Natural killer cell (primary cell): ENCODE data around the gene THSD4. TPM values are rescaled to one million over a fixed set of nuclear protein-coding genes. Genes with fewer than 3 reads are reported as not detected.

Source experiments
- ATAC-seq, 3 donors: fragments of 150-1000 bp in 2 of 3; fragments of 200-7000 bp in 1 of 3; cut with Tn5 transposase; 1 replicate in 1 of 3; 2 replicates in 2 of 3; pipeline ENCODE4 v1.10.0; 2021; ENCODE audit warnings: mild to moderate bottlenecking in 2 of 3, moderate library complexity in 2 of 3
- DNase-seq, 2 donors: peaks; one replicate each; pipeline versions ENCODE4 v3.0.0 to v3.0.0-alpha.2; 2013 to 2021; ENCODE audit warnings: mixed read lengths in 1 of 2
- H3K27ac ChIP-seq: one replicate; pipeline ENCODE4 v1.5.1; 2013; ENCODE audit warnings: mild to moderate bottlenecking, low read length
- H3K27me3 ChIP-seq: one replicate; pipeline ENCODE4 v1.6.1; 2013; ENCODE audit warnings: low read length; ENCODE audit not compliant: control insufficient read depth, insufficient read depth
- H3K36me3 ChIP-seq: one replicate; pipeline ENCODE4 v1.6.1; 2013; ENCODE audit warnings: low read length; ENCODE audit not compliant: control insufficient read depth, insufficient read depth
- H3K4me1 ChIP-seq: one replicate; pipeline ENCODE4 v1.6.1; 2013; ENCODE audit warnings: low read length; ENCODE audit not compliant: control insufficient read depth, insufficient read depth
- H3K4me3 ChIP-seq: one replicate; pipeline ENCODE4 v1.5.1; 2013; ENCODE audit warnings: low read length
- H3K9me3 ChIP-seq: one replicate; pipeline ENCODE4 v1.6.1; 2013; ENCODE audit warnings: low read length; ENCODE audit not compliant: control insufficient read depth, insufficient read depth
- H3K27ac Mint-ChIP-seq, 2 donors: one replicate each; pipeline ENCODE4 v1.8.0; 2022; ENCODE audit warnings: mild to moderate bottlenecking in 2 of 2, mixed read lengths in 2 of 2, moderate library complexity in 1 of 2
- H3K27me3 Mint-ChIP-seq, 2 donors: one replicate each; pipeline ENCODE4 v1.8.0; 2022; ENCODE audit warnings: low read depth in 2 of 2, mixed read lengths in 2 of 2
- H3K36me3 Mint-ChIP-seq: one replicate; pipeline ENCODE4 v1.8.0; 2022; ENCODE audit warnings: mixed read lengths
- H3K4me1 Mint-ChIP-seq, 2 donors: one replicate each; pipeline ENCODE4 v1.8.0; 2022; ENCODE audit warnings: mixed read lengths in 2 of 2
- H3K4me3 Mint-ChIP-seq: one replicate; pipeline ENCODE4 v1.8.0; 2022; ENCODE audit warnings: mild to moderate bottlenecking, moderate library complexity, mixed read lengths
- H3K9me3 Mint-ChIP-seq, 2 donors: one replicate each; pipeline ENCODE4 v1.8.0; 2022; ENCODE audit warnings: mixed read lengths in 2 of 2
- WGBS: methylation state at CpG from one replicate; pipeline ENCODE4 v1.1.7; 2013; ENCODE audit warnings: missing lambda C conversion rate; ENCODE audit not compliant: insufficient coverage; 5-methylcytosine and 5-hydroxymethylcytosine counted together
- intact Hi-C: fragments of 100-400 bp; cut with micrococcal nuclease; formaldehyde crosslinking; loops from one replicate; pipeline ENCODE4 v1.14.2; 2022
- total RNA-seq, 4 donors: library from RNA; stranded (reverse); fragments of 120-200 nt in 1 of 4; gene quantifications; one replicate each; pipeline versions ENCODE4 v1.2.3 to v1.2.4, GENCODE V29; 2013 to 2022
- TF ChIP-seq, protein P1 (sequence below): fragments of 200-600 bp; IDR thresholded peaks from one replicate; pipeline ENCODE4 v1.8.0; 2022; ENCODE audit warnings: antibody characterized with exemption

Gene THSD4
- total RNA-seq, 3 donors from 2014 or later (not counting 1 experiment from before 2014, with no cell fraction given) = not detected

DNA sequence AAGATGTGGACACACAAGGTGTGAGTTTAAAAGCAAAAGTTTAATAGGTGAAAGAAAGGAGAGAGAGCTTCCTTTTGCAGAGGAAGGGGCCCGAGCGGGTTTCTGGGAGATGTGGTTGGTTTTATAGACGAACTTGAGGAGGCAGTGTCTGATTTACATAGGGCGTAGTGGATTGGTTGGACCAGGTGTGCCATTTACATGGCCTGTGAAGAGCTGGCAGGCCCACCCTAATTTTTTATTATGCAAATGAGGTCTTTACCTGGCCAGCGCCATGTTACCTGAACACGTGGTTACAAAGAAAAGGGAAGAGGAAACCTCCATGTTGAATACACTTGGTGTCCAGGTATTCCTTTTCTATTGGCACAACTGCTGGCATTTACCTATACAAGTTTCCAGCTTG lies 42.8 kb upstream of the THSD4 start:
- 85% methylated on average over 6 of the region's 6 CpGs for WGBS
- intact Hi-C loops = no loop called here
- ATAC-seq (no peak), DNase-seq (no peak)
- no peaks in the 10 kb centered on the region for H3K9me3 ChIP-seq
- Mint-ChIP-seq H3K36me3 (no peaks in the 10 kb centered on the region), H3K27ac (no peak overlapping the region), H3K4me1 (no peaks in the 10 kb centered on the region), H3K9me3 (no peaks in the 10 kb centered on the region), H3K27me3 (peaks cover 19 to 21% of the 10 kb centered on the region in 2 donors), H3K4me3 (no peak overlapping the region)
- no peak overlapping the region for H3K4me3 ChIP-seq
- H3K36me3 ChIP-seq = no peaks in the 10 kb centered on the region
- TF ChIP-seq, protein P1, sequence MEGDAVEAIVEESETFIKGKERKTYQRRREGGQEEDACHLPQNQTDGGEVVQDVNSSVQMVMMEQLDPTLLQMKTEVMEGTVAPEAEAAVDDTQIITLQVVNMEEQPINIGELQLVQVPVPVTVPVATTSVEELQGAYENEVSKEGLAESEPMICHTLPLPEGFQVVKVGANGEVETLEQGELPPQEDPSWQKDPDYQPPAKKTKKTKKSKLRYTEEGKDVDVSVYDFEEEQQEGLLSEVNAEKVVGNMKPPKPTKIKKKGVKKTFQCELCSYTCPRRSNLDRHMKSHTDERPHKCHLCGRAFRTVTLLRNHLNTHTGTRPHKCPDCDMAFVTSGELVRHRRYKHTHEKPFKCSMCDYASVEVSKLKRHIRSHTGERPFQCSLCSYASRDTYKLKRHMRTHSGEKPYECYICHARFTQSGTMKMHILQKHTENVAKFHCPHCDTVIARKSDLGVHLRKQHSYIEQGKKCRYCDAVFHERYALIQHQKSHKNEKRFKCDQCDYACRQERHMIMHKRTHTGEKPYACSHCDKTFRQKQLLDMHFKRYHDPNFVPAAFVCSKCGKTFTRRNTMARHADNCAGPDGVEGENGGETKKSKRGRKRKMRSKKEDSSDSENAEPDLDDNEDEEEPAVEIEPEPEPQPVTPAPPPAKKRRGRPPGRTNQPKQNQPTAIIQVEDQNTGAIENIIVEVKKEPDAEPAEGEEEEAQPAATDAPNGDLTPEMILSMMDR = no peak
- H3K4me1 ChIP-seq = no peaks in the 10 kb centered on the region
- no peak overlapping the region for H3K27ac ChIP-seq
- peaks cover 3% of the 10 kb centered on the region for H3K27me3 ChIP-seq

DNA sequence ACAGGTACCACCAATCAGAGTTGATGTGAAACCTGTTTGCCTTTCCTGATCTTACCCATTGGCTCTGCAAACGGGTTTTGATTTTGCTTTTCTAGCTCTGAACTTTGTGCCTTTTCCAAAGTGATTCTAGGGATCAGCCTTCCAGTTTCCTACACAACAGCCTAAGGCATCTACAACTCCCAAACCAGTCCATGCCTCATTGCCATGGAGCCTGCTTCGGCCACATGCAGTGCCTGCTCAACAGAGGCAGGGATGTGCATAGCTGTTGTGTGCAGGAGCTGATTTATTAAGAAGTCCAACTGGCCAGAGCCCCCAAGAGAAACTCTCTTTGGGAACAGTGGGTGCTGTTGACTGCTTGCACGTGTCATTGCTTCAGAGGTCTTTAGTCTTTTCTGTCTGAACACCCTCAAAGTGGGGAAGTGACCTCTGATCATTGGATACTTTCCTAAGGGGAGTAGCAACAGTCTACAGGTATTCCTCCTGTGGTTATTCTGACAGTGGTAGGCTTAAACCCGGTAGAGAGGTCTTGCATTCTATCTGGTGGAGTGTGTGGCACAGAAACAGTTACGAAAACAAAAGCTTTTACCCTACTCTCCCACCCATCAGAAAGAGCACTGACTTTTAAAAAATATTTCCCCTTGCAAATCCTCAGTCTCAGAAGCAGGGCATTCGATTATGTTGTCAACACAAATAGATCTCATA lies 36.6 kb upstream of the THSD4 start:
- no peak overlapping the region for H3K4me3 ChIP-seq
- DNase-seq = no peak
- Mint-ChIP-seq H3K27ac (no peak overlapping the region), H3K27me3 (peaks cover 22 to 43% of the 10 kb centered on the region in 2 donors), H3K4me1 (no peaks in the 10 kb centered on the region), H3K9me3 (peaks cover 0 to 3% of the 10 kb centered on the region in 2 donors), H3K4me3 (no peak overlapping the region), H3K36me3 (no peaks in the 10 kb centered on the region)
- TF ChIP-seq, protein P1 = no peak
- H3K27ac ChIP-seq = no peak overlapping the region
- H3K9me3 ChIP-seq = no peaks in the 10 kb centered on the region
- peaks cover 3% of the 10 kb centered on the region for H3K27me3 ChIP-seq
- no peaks in the 10 kb centered on the region for H3K36me3 ChIP-seq
- intact Hi-C loops = no loop called here
- no peaks in the 10 kb centered on the region for H3K4me1 ChIP-seq
- WGBS = 63% methylated on average over 5 of the region's 6 CpGs
- ATAC-seq = no peak

GRCh38 chr15:71079208-71080044 lies 35.8 kb upstream of the THSD4 start:
- ATAC-seq = no peak

More at GRCh38 chr15:71079208-71080044, 35.8 kb upstream of the THSD4 start:
- Mint-ChIP-seq H3K27ac (no peak overlapping the region), H3K4me1 (no peaks in the 10 kb centered on the region), H3K4me3 (no peak overlapping the region), H3K27me3 (peaks cover 23 to 36% of the 10 kb centered on the region in 2 donors), H3K36me3 (no peaks in the 10 kb centered on the region), H3K9me3 (peaks cover 0 to 3% of the 10 kb centered on the region in 2 donors)
- Histone ChIP-seq H3K9me3 (no peaks in the 10 kb centered on the region), H3K36me3 (no peaks in the 10 kb centered on the region), H3K4me1 (no peaks in the 10 kb centered on the region), H3K27ac (no peak overlapping the region), H3K27me3 (no peaks in the 10 kb centered on the region), H3K4me3 (no peak overlapping the region)
- TF ChIP-seq, protein P1 = no peak
- no peak for DNase-seq
- 50% methylated on average over 6 of the region's 6 CpGs for WGBS
- intact Hi-C loops = no loop called here
